ENCODE results near the gene BEAN1. TPM values are rescaled to one million over a fixed set of nuclear protein-coding genes. Genes with fewer than 3 reads are reported as not detected.
A peak's percentile ranks its signal among the peaks of the same experiment; 100 is the strongest.

Gene BEAN1
- total RNA-seq, 1 experiment from 2014 or later, result not detected

- Histone ChIP-seq H3K4me1 (ENCODE audit: control insufficient read depth, insufficient read depth, low read length) (no peaks in the 10 kb centered on the region), H3K4me3 (ENCODE audit: low read depth in 2 of 2, low read length in 2 of 2) (no peak overlapping the region), H3K36me3 (ENCODE audit: control insufficient read depth, insufficient read depth, low read length) (no peaks in the 10 kb centered on the region), H3K9me3 (ENCODE audit: control insufficient read depth, insufficient read depth, low read depth, low read length) (no peaks in the 10 kb centered on the region), H3K27ac (ENCODE audit: low read length) (no peak overlapping the region), H3K27me3 (ENCODE audit: control insufficient read depth, insufficient read depth, low read length) (no peaks in the 10 kb centered on the region)
- ChIA-PET POLR2A (no interaction called here), CTCF (no interaction called here)
- DNase-seq (ENCODE audit: low read depth, low spot score) (no peak), ATAC-seq (no peak)
- intact Hi-C loops (cut with micrococcal nuclease; ENCODE audit: unreplicated experiment), result no loop called here
- TF ChIP-seq SIN3A (IDR thresholded peaks at IDR 0.05; ENCODE audit: borderline replicate concordance, insufficient read depth, low read depth, low read length), result no peak
- no peak for TF ChIP-seq POLR2AphosphoS5 (IDR thresholded peaks at IDR 0.05; ENCODE audit: low read depth, low read length)
- no peak for TF ChIP-seq TCF7L2 (IDR thresholded peaks at IDR 0.05; ENCODE audit: low read depth, low read length)
- BruUV-seq (replicated peaks), result no TSS peak
- in situ Hi-C loops (cut with HindIII; ENCODE audit: low pct_unique_long_range_greater_than_20kb, low sequenced_read_pairs), result no loop called here
Measured at GRCh38 chr16:66443269-66443652, 16.2 kb downstream of the BEAN1 start.

GRCh38 chr16:66444049-66444481, 17.0 kb downstream of the BEAN1 start:
- ChIA-PET POLR2A (no interaction called here), CTCF (no interaction called here)
- Histone ChIP-seq H3K9me3 (ENCODE audit: control insufficient read depth, insufficient read depth, low read depth, low read length) (no peaks in the 10 kb centered on the region), H3K27me3 (ENCODE audit: control insufficient read depth, insufficient read depth, low read length) (no peaks in the 10 kb centered on the region), H3K4me1 (ENCODE audit: control insufficient read depth, insufficient read depth, low read length) (no peaks in the 10 kb centered on the region), H3K36me3 (ENCODE audit: control insufficient read depth, insufficient read depth, low read length) (no peaks in the 10 kb centered on the region), H3K27ac (ENCODE audit: low read length) (no peak overlapping the region), H3K4me3 (ENCODE audit: low read depth in 2 of 2, low read length in 2 of 2) (no peak overlapping the region)
- peak; percentile 77; the same call in 1 of the 2 replicates for ATAC-seq
- DNase-seq (ENCODE audit: low read depth, low spot score), result no peak
- intact Hi-C loops (cut with micrococcal nuclease; ENCODE audit: unreplicated experiment), result no loop called here
- in situ Hi-C loops (cut with HindIII; ENCODE audit: low pct_unique_long_range_greater_than_20kb, low sequenced_read_pairs), result no loop called here
- BruUV-seq (replicated peaks), result no TSS peak
- no peak for TF ChIP-seq SIN3A (IDR thresholded peaks at IDR 0.05; ENCODE audit: borderline replicate concordance, insufficient read depth, low read depth, low read length)
- TF ChIP-seq POLR2AphosphoS5 (IDR thresholded peaks at IDR 0.05; ENCODE audit: low read depth, low read length), result no peak
- TF ChIP-seq REST (IDR thresholded peaks at IDR 0.05; ENCODE audit: insufficient read depth in 1 of 2, low read depth in 2 of 2, low read length in 1 of 2), result no peak
- no peak for TF ChIP-seq CTCF (IDR thresholded peaks at IDR 0.05)
- TF ChIP-seq TCF7L2 (IDR thresholded peaks at IDR 0.05; ENCODE audit: low read depth, low read length), result no peak

- no peak for DNase-seq (ENCODE audit: low read depth, low spot score)
- no peak overlapping the region for H3K4me3 ChIP-seq (ENCODE audit: low read depth in 2 of 2, low read length in 2 of 2)
- CTCF ChIA-PET, result no interaction called here
- H3K36me3 ChIP-seq (ENCODE audit: control insufficient read depth, insufficient read depth, low read length), result no peaks in the 10 kb centered on the region
- no peak overlapping the region for H3K27ac ChIP-seq (ENCODE audit: low read length)
- intact Hi-C loops (cut with micrococcal nuclease; ENCODE audit: unreplicated experiment) (no loop called here), in situ Hi-C loops (cut with HindIII; ENCODE audit: low pct_unique_long_range_greater_than_20kb, low sequenced_read_pairs) (no loop called here)
- TF ChIP-seq POLR2AphosphoS5 (IDR thresholded peaks at IDR 0.05; ENCODE audit: low read depth, low read length) (no peak), TCF7L2 (IDR thresholded peaks at IDR 0.05; ENCODE audit: low read depth, low read length) (no peak), SIN3A (IDR thresholded peaks at IDR 0.05; ENCODE audit: borderline replicate concordance, insufficient read depth, low read depth, low read length) (no peak), REST (IDR thresholded peaks at IDR 0.05; ENCODE audit: insufficient read depth in 1 of 2, low read depth in 2 of 2, low read length in 1 of 2) (no peak)
- no peak for ATAC-seq
- no peaks in the 10 kb centered on the region for H3K4me1 ChIP-seq (ENCODE audit: control insufficient read depth, insufficient read depth, low read length)
- H3K27me3 ChIP-seq (ENCODE audit: control insufficient read depth, insufficient read depth, low read length), result no peaks in the 10 kb centered on the region
- H3K9me3 ChIP-seq (ENCODE audit: control insufficient read depth, insufficient read depth, low read depth, low read length), result no peaks in the 10 kb centered on the region
- no TSS peak for BruUV-seq (replicated peaks)
- POLR2A ChIA-PET, result no interaction called here
Measured at GRCh38 chr16:66446737-66447136, 19.6 kb downstream of the BEAN1 start.

All from Panc1 (cell line).